HepG2 (cell line): ENCODE data around the gene PDZD2.

ENCODE experiments used
- AKAP8 ChIP-seq: sonication (generic); formaldehyde crosslinking; IDR thresholded peaks from 2 replicates; pipeline ENCODE4 v1.5.1; 2020; ENCODE audit warnings: mild to moderate bottlenecking, missing genetic modification reagents
- BCL3 ChIP-seq: sonication (generic); formaldehyde crosslinking; IDR thresholded peaks from 2 replicates; pipeline ENCODE4 v1.5.1; 2020; ENCODE audit warnings: mild to moderate bottlenecking, missing genetic modification reagents, moderate library complexity
- CTCF ChIP-seq: sonication (generic); formaldehyde crosslinking; IDR thresholded peaks from 2 replicates; pipeline ENCODE4 v1.5.0; 2020; ENCODE audit warnings: mild to moderate bottlenecking, missing genetic modification reagents, moderate library complexity
- FOXJ3 ChIP-seq: sonication (generic); formaldehyde crosslinking; IDR thresholded peaks from 2 replicates; pipeline ENCODE4 v1.4.0; 2020; ENCODE audit warnings: missing genetic modification reagents, mild to moderate bottlenecking, borderline replicate concordance
- FOXM1 ChIP-seq: sonication (generic); formaldehyde crosslinking; IDR thresholded peaks from 2 replicates; pipeline ENCODE4 v1.5.0; 2020; ENCODE audit warnings: missing genetic modification reagents
- HOXA3 ChIP-seq: sonication (generic); formaldehyde crosslinking; IDR thresholded peaks from 2 replicates; pipeline ENCODE4 v1.5.0; 2020; ENCODE audit warnings: missing genetic modification reagents
- NR2C2 ChIP-seq: sonication (generic); formaldehyde crosslinking; IDR thresholded peaks from 2 replicates; pipeline ENCODE4 v1.4.0; 2020; ENCODE audit warnings: missing genetic modification reagents, mild to moderate bottlenecking, moderate library complexity, borderline replicate concordance
- PATZ1 ChIP-seq: sonication (generic); formaldehyde crosslinking; IDR thresholded peaks from 2 replicates; pipeline ENCODE4 v1.4.0; 2020; ENCODE audit warnings: missing genetic modification reagents
- POLR2A ChIP-seq, 2 experiments: IDR thresholded peaks; 2 replicates each; pipeline ENCODE4 v1.6.1; 2011; ENCODE audit warnings: low read depth in 2 of 2, low read length in 2 of 2, mild to moderate bottlenecking in 1 of 2, moderate library complexity in 1 of 2; ENCODE audit not compliant: insufficient read depth in 1 of 2
- TAF1 ChIP-seq: sonication (generic); formaldehyde crosslinking; IDR thresholded peaks from 2 replicates; pipeline ENCODE4 v1.4.0; 2020; ENCODE audit warnings: missing genetic modification reagents
- THRA ChIP-seq: sonication (generic); formaldehyde crosslinking; IDR thresholded peaks from 2 replicates; pipeline ENCODE4 v1.4.0; 2020; ENCODE audit warnings: missing genetic modification reagents, borderline replicate concordance
- ZNF18 ChIP-seq: sonication (generic); formaldehyde crosslinking; IDR thresholded peaks from 2 replicates; pipeline ENCODE4 v1.8.0; 2022; ENCODE audit warnings: mild to moderate bottlenecking, missing genetic modification reagents; ENCODE audit not compliant: insufficient replicate concordance
- ZNF530 ChIP-seq: sonication (generic); formaldehyde crosslinking; IDR thresholded peaks from 2 replicates; pipeline ENCODE4 v1.5.0; 2020; ENCODE audit warnings: low read depth, mild to moderate bottlenecking, missing genetic modification reagents

- TF ChIP-seq CTCF (no peak), PATZ1 (CRISPR knock-in tag) (no peak), THRA (CRISPR knock-in tag) (no peak), ZNF530 (CRISPR knock-in tag) (no peak), NR2C2 (CRISPR knock-in tag) (no peak), FOXJ3 (CRISPR knock-in tag) (no peak), TAF1 (CRISPR knock-in tag) (no peak), ZNF18 (no peak), FOXM1 (CRISPR knock-in tag) (no peak), POLR2A (IDR thresholded peaks at IDR 0.05; ENCODE audit: insufficient read depth in 1 of 2, low read depth in 2 of 2, low read length in 2 of 2) (no peak), AKAP8 (CRISPR knock-in tag) (no peak), HOXA3 (CRISPR knock-in tag) (no peak), BCL3 (CRISPR knock-in tag) (no peak)
Measured at GRCh38 chr5:31596354-31596753, 42.6 kb upstream of the PDZD2 start.
